Muscle of arm (tissue), 12 donors: ENCODE data around the gene SLC13A5. TPM values are rescaled to one million over a fixed set of nuclear protein-coding genes. Genes with fewer than 3 reads are reported as not detected.

Source experiments
- DNase-seq: peaks from one replicate; pipeline ENCODE4 v3.0.0-alpha.2; 2013
- polyA plus RNA-seq, 12 donors: library from polyadenylated mRNA; unstranded; fragments of 120-200 nt; gene quantifications; one replicate each; pipeline ENCODE4 v1.2.1, GENCODE V29; 2013; ENCODE audit not compliant: insufficient read length in 12 of 12

The SLC13A5 gene
- polyA plus RNA-seq, 12 donors = 0.11 to 1.9 (median 0.22) TPM; not detected in 3

DNA sequence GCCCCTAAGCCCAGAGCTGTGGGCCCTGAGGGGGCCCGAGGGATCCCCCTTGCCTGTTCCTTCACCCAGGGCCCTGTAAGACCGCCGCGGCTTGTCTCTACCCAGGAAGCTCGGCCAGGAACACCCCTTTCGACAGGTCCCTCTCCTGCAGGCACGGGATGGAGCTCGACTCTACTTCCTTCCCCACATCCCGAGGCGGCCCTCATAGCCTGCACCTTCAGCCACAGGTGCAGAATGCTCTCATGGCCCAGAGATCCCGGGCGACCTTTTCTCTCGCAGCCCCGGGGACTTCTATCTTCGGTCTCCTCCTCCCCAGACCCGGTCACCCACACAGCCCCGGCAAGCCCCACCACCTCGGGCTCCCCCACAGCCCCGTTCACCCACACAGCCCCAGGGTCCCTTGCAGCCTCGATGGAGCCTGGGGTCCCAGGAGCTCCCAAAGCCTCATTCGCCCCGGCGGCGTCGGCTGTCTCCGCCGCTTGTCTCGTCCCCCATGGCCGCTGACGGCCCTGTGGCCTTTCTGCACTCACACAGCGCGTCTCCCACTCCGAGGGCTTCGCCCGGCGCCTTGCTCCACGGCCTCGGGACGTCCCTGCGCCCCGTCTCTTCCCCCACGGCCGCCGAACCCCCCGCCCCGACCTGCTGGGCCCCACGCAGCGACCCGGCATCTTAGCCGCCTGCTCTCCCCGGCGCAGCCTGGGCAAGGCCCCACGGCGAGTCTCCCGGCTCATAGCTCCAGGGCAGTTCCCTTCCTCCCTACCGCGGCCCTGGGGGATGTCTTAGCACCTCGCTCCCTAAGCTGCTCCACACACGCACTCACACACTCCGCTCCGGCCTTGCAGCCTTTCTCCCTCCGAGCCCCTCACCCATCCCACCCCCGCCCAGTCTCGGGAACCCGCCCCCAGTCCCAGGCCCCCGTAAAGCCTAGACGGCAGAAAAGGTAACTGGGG, 73.3 kb downstream of the SLC13A5 start:
- no peak for DNase-seq

DNA sequence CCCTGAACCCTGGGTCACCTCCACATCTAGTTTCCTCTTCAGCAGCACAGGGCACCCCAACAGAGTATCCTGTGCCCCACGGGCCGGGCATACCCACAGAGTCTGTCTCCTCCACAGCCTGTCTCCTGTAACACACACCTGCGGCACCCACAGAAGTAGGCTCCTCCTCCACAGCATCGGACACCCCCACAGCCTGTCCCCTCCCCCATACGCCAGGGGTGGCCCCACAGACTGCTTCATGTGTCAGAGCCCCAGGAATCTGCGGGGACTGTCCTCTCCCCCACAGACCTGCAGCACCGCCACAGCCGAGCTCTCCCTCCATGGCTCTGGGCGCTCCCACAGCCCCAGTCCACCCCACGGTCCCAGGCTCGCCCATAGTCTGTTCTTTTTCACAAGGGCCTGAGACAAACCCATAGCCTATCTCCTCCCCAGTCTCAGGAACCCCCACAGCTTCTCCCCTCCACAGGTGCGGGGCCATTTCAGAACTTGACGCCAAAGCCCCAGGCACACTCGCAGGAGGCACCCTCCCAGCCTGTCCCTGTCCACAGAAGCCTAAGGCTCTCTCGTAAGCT, 74.1 kb downstream of the SLC13A5 start:
- no peak for DNase-seq

DNA sequence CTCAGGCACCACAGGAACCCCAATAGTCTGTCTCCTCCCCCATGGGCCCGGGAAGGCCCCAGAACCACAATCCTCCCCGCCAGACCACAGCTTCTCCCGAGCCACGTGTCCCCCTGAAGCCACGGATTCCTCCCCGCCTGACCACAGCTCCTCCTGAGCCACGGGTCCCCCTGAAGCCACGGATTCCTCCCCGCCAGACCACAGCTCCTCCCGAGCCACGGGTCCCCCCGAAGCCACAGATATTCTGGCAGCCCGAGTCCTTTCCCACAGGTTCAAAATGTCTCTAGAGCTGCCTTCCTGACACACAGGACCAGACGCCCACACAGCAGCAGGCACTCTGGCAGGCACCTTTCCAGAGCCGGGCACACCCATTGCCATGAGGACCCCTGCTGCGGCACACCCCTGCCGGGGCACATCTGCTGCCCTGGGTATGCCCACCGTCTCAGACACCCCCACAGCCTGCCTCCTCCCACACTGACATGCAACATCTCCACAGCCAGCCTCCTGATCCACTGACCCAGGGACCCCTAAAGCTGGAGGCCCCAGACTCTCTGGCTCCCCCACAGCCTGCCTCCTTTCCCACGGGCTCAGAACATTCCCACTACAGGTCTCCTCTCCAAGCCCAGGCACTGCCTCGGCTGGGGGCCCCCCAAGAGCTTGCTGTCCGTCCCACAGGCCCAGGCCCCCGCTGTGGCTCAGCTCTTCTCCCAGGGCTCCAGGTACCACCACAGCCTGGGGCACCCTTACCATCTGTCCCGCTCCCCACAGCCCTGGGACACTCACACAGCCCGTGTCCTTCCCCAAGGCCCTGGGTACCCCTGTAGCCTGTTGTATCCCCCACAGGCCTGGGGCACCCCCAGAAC, 74.9 kb downstream of the SLC13A5 start:
- DNase-seq = no peak

DNA sequence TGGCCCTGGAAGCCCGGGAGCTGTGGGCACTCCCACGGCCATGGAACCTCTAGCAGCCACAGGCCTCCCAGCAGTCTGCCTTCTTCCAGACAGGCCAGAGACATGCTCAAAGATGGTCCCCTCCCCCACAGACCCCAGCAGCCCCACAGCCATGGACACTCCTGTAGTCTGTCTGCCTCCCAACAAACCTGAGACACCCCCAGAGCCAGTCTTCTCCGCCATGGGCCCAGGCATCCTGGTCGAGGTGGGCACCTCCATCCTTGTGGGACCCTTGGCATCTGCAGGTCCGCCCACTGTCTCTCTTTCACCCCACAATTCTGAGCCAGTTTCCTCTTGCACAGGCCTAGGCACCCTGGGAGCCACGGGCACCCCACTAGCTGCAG, 75.7 kb downstream of the SLC13A5 start:
- DNase-seq = no peak

GRCh38 chr17:6636616-6637457, 76.3 kb downstream of the SLC13A5 start:
- DNase-seq = no peak

DNA sequence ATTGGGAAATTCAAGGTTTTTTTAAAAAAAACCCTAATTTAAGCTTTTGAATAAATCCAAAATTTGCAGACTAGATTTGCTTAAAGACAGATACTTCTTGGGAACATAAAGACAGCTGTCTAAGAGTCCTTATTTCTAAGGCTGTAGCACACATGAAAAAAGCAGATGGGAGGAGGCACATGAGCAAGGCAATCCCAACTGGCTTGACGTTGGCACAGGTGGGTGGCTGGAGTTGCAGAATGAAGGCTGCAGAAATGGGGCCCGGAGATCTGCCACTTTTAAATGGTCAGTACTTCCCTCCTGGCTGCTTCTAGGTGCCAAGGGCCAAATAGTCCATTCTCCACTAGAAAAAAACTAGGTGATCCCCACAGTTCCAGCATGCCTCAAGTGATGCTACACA, 77.1 kb downstream of the SLC13A5 start:
- DNase-seq = no peak

Other genes with a start within 250 kb of the SLC13A5 start
- gene PITPNM3, start 156.8 kb downstream of the SLC13A5 start, polyA plus RNA-seq = 10 to 100 TPM in 1 of 12 donors, 1 to 10 TPM in 10, not detected in 1; 2.5 to 10.3 (median 5.8) TPM
- gene KIAA0753, start 72.7 kb downstream of the SLC13A5 start, polyA plus RNA-seq = 10 to 100 TPM in 11 of 12 donors, not detected in 1; 10.9 to 41.8 (median 12.7) TPM
- 10 to 100 TPM in 11 of 12 donors, not detected in 1; 40.2 to 72.6 (median 51.5) TPM for gene TXNDC17, start 72.3 kb downstream of the SLC13A5 start, polyA plus RNA-seq
- gene MED31, start 61.8 kb downstream of the SLC13A5 start, polyA plus RNA-seq = 10 to 100 TPM in 11 of 12 donors, not detected in 1; 11.9 to 26.8 (median 18.4) TPM
- gene C17orf100, start 61.6 kb downstream of the SLC13A5 start, polyA plus RNA-seq = 1 to 10 TPM in 10 of 12 donors, not detected in 2; 2.5 to 5.5 (median 3.6) TPM
- gene XAF1, start 42.7 kb upstream of the SLC13A5 start, polyA plus RNA-seq = 10 to 100 TPM in 6 of 12 donors, 1 to 10 TPM in 4, not detected in 2; 4.7 to 24.0 (median 12.5) TPM
- under 1 TPM in 5 of 12 donors, not detected in 7; 0.07 to 0.41 (median 0.20) TPM for gene FBXO39, start 62.8 kb upstream of the SLC13A5 start, polyA plus RNA-seq
- gene TEKT1, start 118.4 kb upstream of the SLC13A5 start, polyA plus RNA-seq = under 1 TPM in 2 of 12 donors, not detected in 10; 0.09 to 0.40 TPM